Gastrocnemius medialis (tissue), 4 donors: ENCODE data around the gene RBPJL. TPM values are rescaled to one million over a fixed set of nuclear protein-coding genes. Genes with fewer than 3 reads are reported as not detected.

Source experiments
- ATAC-seq, 2 donors: fragments of 150-250 bp; one replicate each; pipeline ENCODE4 v1.9.1; 2016
- DNase-seq, 2 donors: peaks; one replicate each; pipeline ENCODE4 v3.0.0-alpha.2; 2019
- H3K27ac ChIP-seq, 4 donors: fragments of 200-600 bp; sonication (generic); 1 replicate in 1 of 4; 2 replicates in 3 of 4; pipeline ENCODE4 v1.5.1; 2016 to 2018; ENCODE audit warnings: mild to moderate bottlenecking in 2 of 4, moderate library complexity in 1 of 4
- H3K27me3 ChIP-seq, 3 donors: fragments of 200-600 bp; sonication (generic) in 2 of 3; 1 replicate in 1 of 3; 2 replicates in 2 of 3; pipeline versions ENCODE4 v1.5.1 to v1.6.0; 2016 to 2019; ENCODE audit warnings: mild to moderate bottlenecking in 1 of 3, moderate library complexity in 1 of 3
- H3K36me3 ChIP-seq, 2 donors: fragments of 200-600 bp; sonication (generic) in 1 of 2; one replicate each; pipeline ENCODE4 v1.5.1; 2017 to 2018
- H3K4me1 ChIP-seq, 2 donors: fragments of 200-600 bp; sonication (generic) in 1 of 2; one replicate each; pipeline ENCODE4 v1.5.1; 2016 to 2017; ENCODE audit warnings: mild to moderate bottlenecking in 2 of 2
- H3K4me3 ChIP-seq, 4 donors: fragments of 200-600 bp; sonication (generic) in 3 of 4; 1 replicate in 1 of 4; 2 replicates in 3 of 4; pipeline ENCODE4 v1.5.1; 2016 to 2019; ENCODE audit warnings: mild to moderate bottlenecking in 2 of 4
- H3K9me3 ChIP-seq, 3 donors: fragments of 200-600 bp; sonication (generic) in 2 of 3; 1 replicate in 1 of 3; 2 replicates in 2 of 3; pipeline ENCODE4 v1.5.1; 2016 to 2019
- POLR2A ChIP-seq, 2 donors: fragments of 450-650 bp; IDR thresholded peaks; one replicate each; pipeline ENCODE4 v1.6.1; 2017; ENCODE audit warnings: antibody characterized with exemption in 2 of 2, mild to moderate bottlenecking in 2 of 2, moderate library complexity in 2 of 2
- in situ Hi-C, 4 donors: fragments of 200-750 bp; cut with MboI; loops; one replicate each; pipeline versions ENCODE4 v1.15.0 to v1.8.0; 2017; ENCODE audit warnings: low sequenced_read_pairs in 4 of 4
- intact Hi-C: fragments of 100-400 bp; cut with DNase I; formaldehyde crosslinking; loops from one replicate; pipeline ENCODE4 v1.15.1; 2023; ENCODE audit warnings: low total_unique reads
- total RNA-seq, 4 donors: library from RNA; depleted of rRNA; stranded (reverse); fragments of >200 nt; gene quantifications; one replicate each; pipeline versions ENCODE4 v1.1.0 to v1.2.3, GENCODE V29; 2016
- TF ChIP-seq, protein P1 (sequence below), 5 experiments: fragments of 450-650 bp in 3 of 5; fragments of 200-600 bp in 2 of 5; sonication (generic) in 2 of 5; IDR thresholded peaks in 4 of 5; conservative IDR thresholded peaks in 1 of 5; 1 replicate in 4 of 5; 2 replicates in 1 of 5; pipeline ENCODE4 v1.5.1; 2016 to 2019; ENCODE audit warnings: antibody characterized with exemption in 5 of 5, mild to moderate bottlenecking in 3 of 5, moderate library complexity in 3 of 5

The RBPJL gene
- total RNA-seq, 4 donors from 2014 or later: not detected

- intact Hi-C loops (loop anchor here (5.0 kb wide), 2 partner anchors 756 to 1156 kb away; partner anchors contain the start of gene PKIG), in situ Hi-C loops (loop anchor here in 2 of 4 donors (25.0 kb wide), 2 partner anchors 1126 to 1151 kb away; partner anchors contain the start of genes JPH2 (in 1 of the 2) and OSER1 (in 1 of the 2))
- Histone ChIP-seq H3K27me3 (no peaks in the 10 kb centered on the region), H3K36me3 (peaks cover 2 to 26% of the 10 kb centered on the region in 2 donors), H3K4me1 (peaks cover 70 to 71% of the 10 kb centered on the region in 2 donors), H3K27ac (peak overlapping the region; percentile 90 to 100 (median 98)), H3K4me3 (peak overlapping the region in 2 of 4 donors; percentile 28 to 39), H3K9me3 (no peaks in the 10 kb centered on the region)
- ATAC-seq (no peak), DNase-seq (peak in 1 of 2 donors; percentile 20)
- peak in 1 of 2 donors; percentile 3 for TF ChIP-seq POLR2A (IDR thresholded peaks at IDR 0.05)
- TF ChIP-seq, protein P1, sequence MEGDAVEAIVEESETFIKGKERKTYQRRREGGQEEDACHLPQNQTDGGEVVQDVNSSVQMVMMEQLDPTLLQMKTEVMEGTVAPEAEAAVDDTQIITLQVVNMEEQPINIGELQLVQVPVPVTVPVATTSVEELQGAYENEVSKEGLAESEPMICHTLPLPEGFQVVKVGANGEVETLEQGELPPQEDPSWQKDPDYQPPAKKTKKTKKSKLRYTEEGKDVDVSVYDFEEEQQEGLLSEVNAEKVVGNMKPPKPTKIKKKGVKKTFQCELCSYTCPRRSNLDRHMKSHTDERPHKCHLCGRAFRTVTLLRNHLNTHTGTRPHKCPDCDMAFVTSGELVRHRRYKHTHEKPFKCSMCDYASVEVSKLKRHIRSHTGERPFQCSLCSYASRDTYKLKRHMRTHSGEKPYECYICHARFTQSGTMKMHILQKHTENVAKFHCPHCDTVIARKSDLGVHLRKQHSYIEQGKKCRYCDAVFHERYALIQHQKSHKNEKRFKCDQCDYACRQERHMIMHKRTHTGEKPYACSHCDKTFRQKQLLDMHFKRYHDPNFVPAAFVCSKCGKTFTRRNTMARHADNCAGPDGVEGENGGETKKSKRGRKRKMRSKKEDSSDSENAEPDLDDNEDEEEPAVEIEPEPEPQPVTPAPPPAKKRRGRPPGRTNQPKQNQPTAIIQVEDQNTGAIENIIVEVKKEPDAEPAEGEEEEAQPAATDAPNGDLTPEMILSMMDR (IDR thresholded peaks at IDR 0.05 in 4 of 5, conservative IDR thresholded peaks at IDR 0.05 in 1 of 5): no peak
These were observed 31.7 kb downstream of the RBPJL start for GRCh38 chr20:45338121-45339030.

DNA sequence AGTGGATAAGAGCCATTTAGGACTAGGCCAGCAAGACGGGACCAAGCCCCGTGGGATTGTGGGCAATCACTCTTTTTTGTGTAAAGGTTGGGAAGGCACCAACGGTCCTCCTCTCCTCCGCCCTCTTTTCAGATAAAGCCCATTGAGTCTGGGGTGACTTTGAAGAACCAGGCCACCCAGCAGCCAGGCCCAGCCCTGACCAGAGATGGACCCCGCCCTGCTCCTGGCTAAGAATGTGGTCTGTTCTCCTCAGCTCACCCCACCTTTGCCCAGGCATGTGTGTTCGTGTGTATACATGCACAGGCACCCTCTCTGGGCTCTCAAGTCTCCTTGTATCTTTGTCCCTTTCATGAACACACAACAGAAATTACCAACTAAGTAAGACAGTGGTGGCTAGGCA is 32.4 kb downstream of the RBPJL start:
- DNase-seq: peak in 1 of 2 donors; percentile 25
- Histone ChIP-seq H3K27ac (peak overlapping the region; percentile 90 to 100 (median 98)), H3K4me1 (peaks cover 77% of the 10 kb centered on the region in 2 donors), H3K27me3 (no peaks in the 10 kb centered on the region), H3K36me3 (peaks cover 2 to 19% of the 10 kb centered on the region in 2 donors), H3K4me3 (peak overlapping the region in 1 of 4 donors; percentile 11), H3K9me3 (no peaks in the 10 kb centered on the region)
- intact Hi-C loops: loop anchor here (5.0 kb wide), 2 partner anchors 757 to 1157 kb away; partner anchors contain the start of gene PKIG
- TF ChIP-seq, protein P1 (IDR thresholded peaks at IDR 0.05 in 4 of 5, conservative IDR thresholded peaks at IDR 0.05 in 1 of 5): no peak
- peak in 1 of 2 donors; percentile 3 for TF ChIP-seq POLR2A (IDR thresholded peaks at IDR 0.05)
- in situ Hi-C loops: loop anchor here in 2 of 4 donors (25.0 kb wide), 2 partner anchors 1127 to 1152 kb away; partner anchors contain the start of genes JPH2 (in 1 of the 2) and OSER1 (in 1 of the 2)
- no peak for ATAC-seq

DNA sequence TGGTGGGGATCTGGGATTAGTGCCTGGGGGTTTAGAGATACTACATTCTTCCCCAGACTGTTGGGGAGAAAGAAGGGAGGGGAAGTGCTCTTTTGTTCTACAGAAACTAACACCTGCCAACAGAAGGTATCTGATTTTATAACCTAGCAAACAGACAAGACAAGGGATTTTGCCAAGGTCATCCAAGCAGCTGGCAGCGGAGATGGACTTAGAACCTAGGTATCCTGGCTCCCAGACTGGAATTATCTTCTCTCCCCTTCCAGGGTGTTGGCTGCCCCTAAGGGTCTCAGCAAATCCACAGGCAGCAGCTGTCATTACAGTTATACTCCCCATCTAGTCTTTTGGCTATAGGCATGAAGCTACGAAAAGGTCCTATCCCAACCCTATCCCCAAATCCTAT is 33.2 kb downstream of the RBPJL start:
- Histone ChIP-seq H3K36me3 (peaks cover 2 to 12% of the 10 kb centered on the region in 2 donors), H3K27me3 (no peaks in the 10 kb centered on the region), H3K9me3 (no peaks in the 10 kb centered on the region), H3K4me1 (peaks cover 81 to 84% of the 10 kb centered on the region in 2 donors), H3K27ac (peak overlapping the region; percentile 90 to 100 (median 98)), H3K4me3 (peak overlapping the region in 3 of 4 donors; percentile 13 to 96 (median 15))
- no peak for ATAC-seq
- TF ChIP-seq POLR2A (IDR thresholded peaks at IDR 0.05): peak in 1 of 2 donors; percentile 1
- TF ChIP-seq, protein P1 (IDR thresholded peaks at IDR 0.05 in 4 of 5, conservative IDR thresholded peaks at IDR 0.05 in 1 of 5): no peak
- intact Hi-C loops: loop anchor here (2.0 to 5.0 kb wide), 3 partner anchors 15 to 1157 kb away; partner anchors contain the start of gene PKIG
- DNase-seq: no peak
- in situ Hi-C loops: loop anchor here in 2 of 4 donors (25.0 kb wide), 2 partner anchors 1127 to 1152 kb away; partner anchors contain the start of genes JPH2 (in 1 of the 2) and OSER1 (in 1 of the 2)

DNA sequence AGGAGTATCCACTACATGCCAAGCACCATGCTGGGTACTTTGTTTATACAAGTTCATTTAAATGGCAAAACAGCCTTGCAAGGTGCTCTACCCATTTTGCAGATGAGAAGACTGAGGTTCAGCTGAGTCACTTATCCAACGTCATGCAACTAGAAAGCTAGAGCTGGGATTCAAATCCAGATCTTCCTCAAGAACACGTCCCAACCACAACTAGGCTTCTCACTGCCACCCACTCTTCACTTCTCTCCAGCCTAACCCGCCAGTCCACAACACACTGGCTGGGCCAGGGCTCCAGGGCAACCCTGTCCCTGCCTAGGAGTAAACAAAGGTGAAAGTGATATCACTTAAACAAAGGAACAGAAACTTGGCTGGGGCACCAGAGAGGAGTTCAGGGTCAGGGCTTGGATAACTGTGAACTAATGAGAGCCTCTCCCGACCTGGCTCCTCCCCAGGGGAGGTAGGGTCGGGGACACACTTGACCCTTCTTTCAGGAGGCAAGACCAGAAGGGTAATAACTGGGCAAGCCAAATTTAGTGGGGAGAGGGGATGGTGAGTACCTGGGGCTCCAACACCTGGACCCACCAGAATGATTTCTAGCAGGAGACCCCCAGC is 33.7 kb downstream of the RBPJL start:
- Histone ChIP-seq H3K27ac (peak overlapping the region; percentile 90 to 100 (median 98)), H3K9me3 (no peaks in the 10 kb centered on the region), H3K4me3 (peak overlapping the region; percentile 15 to 97 (median 56)), H3K27me3 (no peaks in the 10 kb centered on the region), H3K4me1 (peaks cover 87 to 90% of the 10 kb centered on the region in 2 donors), H3K36me3 (peaks cover 2 to 6% of the 10 kb centered on the region in 2 donors)
- intact Hi-C loops: loop anchor here (2.0 kb wide), 1 partner anchor 16 kb away; no protein-coding TSS in a partner anchor
- ATAC-seq (peak in 1 of 2 donors; percentile 7), DNase-seq (peak in 1 of 2 donors; percentile 77)
- in situ Hi-C loops: loop anchor here in 2 of 4 donors (25.0 kb wide), 2 partner anchors 1128 to 1153 kb away; partner anchors contain the start of genes JPH2 (in 1 of the 2) and OSER1 (in 1 of the 2)
- TF ChIP-seq POLR2A (IDR thresholded peaks at IDR 0.05): peak in 1 of 2 donors; percentile 6
- TF ChIP-seq, protein P1 (IDR thresholded peaks at IDR 0.05 in 4 of 5, conservative IDR thresholded peaks at IDR 0.05 in 1 of 5): no peak
